MG63 (cell line): ENCODE results near the gene OTUD7B. TPM values are rescaled to one million over a fixed set of nuclear protein-coding genes. Genes with fewer than 3 reads are reported as not detected.
A peak's percentile ranks its signal among the peaks of the same experiment; 100 is the strongest.

Source experiments
- DNase-seq: peaks from one replicate; pipeline ENCODE4 v3.0.0-alpha.2; 2020
- H3K27me3 ChIP-seq: fragments of 250-450 bp; sonication (Bioruptor Pico); 2 replicates; pipeline ENCODE4 v1.5.1; 2020; ENCODE audit warnings: mild to moderate bottlenecking, moderate library complexity
- H3K36me3 ChIP-seq: fragments of 250-450 bp; sonication (Bioruptor Pico); 2 replicates; pipeline ENCODE4 v1.5.1; 2020; ENCODE audit warnings: mild to moderate bottlenecking, moderate library complexity
- H3K4me3 ChIP-seq: fragments of 250-450 bp; sonication (Bioruptor Pico); 2 replicates; pipeline ENCODE4 v1.5.1; 2020; ENCODE audit warnings: mild to moderate bottlenecking, moderate library complexity
- H3K9me3 ChIP-seq: fragments of 250-450 bp; sonication (Bioruptor Pico); 2 replicates; pipeline ENCODE4 v1.5.1; 2020; ENCODE audit warnings: mild to moderate bottlenecking, moderate library complexity
- total RNA-seq: library from RNA; depleted of rRNA; stranded (reverse); fragments of >200 nt; shearing (Covaris generic); gene quantifications from 2 replicates; pipeline ENCODE4 v1.2.3, GENCODE V29; 2014; ENCODE audit warnings: low replicate concordance; rRNA removed

OTUD7B gene
- total RNA-seq, 1 experiment from 2014 or later, result 9.0 TPM

GRCh38 chr1:149915429-149916192, 94.9 kb downstream of the OTUD7B start:
- H3K27me3 ChIP-seq, result no peaks in the 10 kb centered on the region

GRCh38 chr1:149914545-149914944, 96.0 kb downstream of the OTUD7B start:
- H3K9me3 ChIP-seq, result no peaks in the 10 kb centered on the region
- H3K36me3 ChIP-seq, result no peaks in the 10 kb centered on the region
- no peak for DNase-seq
- H3K27me3 ChIP-seq, result no peaks in the 10 kb centered on the region
- H3K4me3 ChIP-seq, result no peak overlapping the region

More at GRCh38 chr1:149915429-149916192, 94.9 kb downstream of the OTUD7B start:
- H3K36me3 ChIP-seq, result no peaks in the 10 kb centered on the region
- no peak for DNase-seq
- H3K9me3 ChIP-seq, result no peaks in the 10 kb centered on the region
- H3K4me3 ChIP-seq, result no peak overlapping the region

- H3K4me3 ChIP-seq, result no peak overlapping the region
- no peak for DNase-seq
- H3K36me3 ChIP-seq, result no peaks in the 10 kb centered on the region; the same call in 1 of the 2 replicates
- H3K27me3 ChIP-seq, result no peaks in the 10 kb centered on the region
- H3K9me3 ChIP-seq, result no peaks in the 10 kb centered on the region
Measured at GRCh38 chr1:149906570-149907075, 103.9 kb downstream of the OTUD7B start.

GRCh38 chr1:149903836-149904491, 106.6 kb downstream of the OTUD7B start:
- Histone ChIP-seq H3K9me3 (no peaks in the 10 kb centered on the region), H3K27me3 (no peaks in the 10 kb centered on the region), H3K4me3 (no peak overlapping the region), H3K36me3 (peaks cover 5% of the 10 kb centered on the region; the same call in 1 of the 2 replicates)
- no peak for DNase-seq

GRCh38 chr1:149899460-149900284, 110.9 kb downstream of the OTUD7B start, which contains the start of gene BOLA1:
BOLA1 (plus strand) TSS chr1:149899568; CDS start chr1:149900060, 492 bp downstream.
- no peaks in the 10 kb centered on the region for H3K27me3 ChIP-seq
- H3K4me3 ChIP-seq, result peak within 1 kb of the TSS; percentile 74
- H3K36me3 ChIP-seq, result peaks cover 5% of the 10 kb centered on the region; the same call in 1 of the 2 replicates
- H3K9me3 ChIP-seq, result no peaks in the 10 kb centered on the region
- DNase-seq, result peak; percentile 95

- Histone ChIP-seq H3K9me3 (no peaks in the 10 kb centered on the region), H3K27me3 (no peaks in the 10 kb centered on the region), H3K36me3 (peaks cover 5% of the 10 kb centered on the region; the same call in 1 of the 2 replicates), H3K4me3 (no peak overlapping the region)
- no peak for DNase-seq
Measured at GRCh38 chr1:149896575-149896974, 114.0 kb downstream of the OTUD7B start.

- Histone ChIP-seq H3K4me3 (peak overlapping the region; percentile 68), H3K36me3 (no peaks in the 10 kb centered on the region), H3K27me3 (no peaks in the 10 kb centered on the region), H3K9me3 (no peaks in the 10 kb centered on the region)
- peak; percentile 31 for DNase-seq
Measured at GRCh38 chr1:149888999-149889289, 121.6 kb downstream of the OTUD7B start.

GRCh38 chr1:149888247-149888998, 122.1 kb downstream of the OTUD7B start:
- peak overlapping the region; percentile 68 for H3K4me3 ChIP-seq
- no peaks in the 10 kb centered on the region for H3K36me3 ChIP-seq
- DNase-seq, result peak; percentile 87
- H3K27me3 ChIP-seq, result no peaks in the 10 kb centered on the region
- H3K9me3 ChIP-seq, result no peaks in the 10 kb centered on the region

Other genes with a start within 250 kb of the OTUD7B start
- gene FCGR1A, start 228.0 kb downstream of the OTUD7B start, total RNA-seq, result not detected in 2 replicates
- 9.5 and 33.3 TPM in 2 replicates for gene BOLA1, start 111.2 kb downstream of the OTUD7B start, total RNA-seq
- 0.16 TPM in 1 of 2 replicates, not detected in the other for gene SV2A, start 92.9 kb downstream of the OTUD7B start, total RNA-seq
- gene SF3B4, start 82.9 kb downstream of the OTUD7B start, total RNA-seq, result 35.9 and 42.3 TPM in 2 replicates
- gene MTMR11, start 73.8 kb downstream of the OTUD7B start, total RNA-seq, result 0.35 and 3.0 TPM in 2 replicates
- 26.4 and 47.3 TPM in 2 replicates for gene VPS45, start 57.0 kb upstream of the OTUD7B start, total RNA-seq
- 9.9 and 15.8 TPM in 2 replicates for gene PLEKHO1, start 139.2 kb upstream of the OTUD7B start, total RNA-seq
- 17.0 and 38.7 TPM in 2 replicates for gene ANP32E, start 225.4 kb upstream of the OTUD7B start, total RNA-seq
- not detected in 2 replicates for gene CA14, start 247.0 kb upstream of the OTUD7B start, total RNA-seq